WTC11 (cell line): ENCODE results near the gene EEFSEC. TPM values are rescaled to one million over a fixed set of nuclear protein-coding genes. Genes with fewer than 3 reads are reported as not detected.

Experiments used
- ATAC-seq: fragments of 200-7000 bp; cut with Tn5 transposase; 2 replicates; pipeline ENCODE4 v1.10.0; 2021; ENCODE audit warnings: mild to moderate bottlenecking, moderate library complexity
- CTCF ChIA-PET: fragments of 300-600 bp; sonication (Branson Sonifier 250); formaldehyde crosslinking; loops from one replicate; lab custom pipeline; 2021; ENCODE audit warnings: antibody characterized with exemption; lab: Charles Lee
- POLR2A ChIA-PET: fragments of 350-600 bp; sonication (Branson Sonifier 250); formaldehyde crosslinking; loops from one replicate; lab custom pipeline; 2021; ENCODE audit warnings: antibody characterized with exemption; lab: Charles Lee
- DNase-seq: peaks from one replicate; pipeline ENCODE4 v3.0.0; 2021; ENCODE audit warnings: low spot score
- H3K27ac Mint-ChIP-seq: 2 replicates; pipeline ENCODE4 v1.8.0; 2021; ENCODE audit warnings: mixed read lengths
- H3K27me3 Mint-ChIP-seq: 2 replicates; pipeline ENCODE4 v1.8.0; 2021; ENCODE audit warnings: low read depth, mild to moderate bottlenecking, moderate library complexity, mixed read lengths
- H3K36me3 Mint-ChIP-seq: 2 replicates; pipeline ENCODE4 v1.8.0; 2021; ENCODE audit warnings: mixed read lengths
- H3K4me1 Mint-ChIP-seq: 2 replicates; pipeline ENCODE4 v1.8.0; 2022; ENCODE audit warnings: mixed read lengths
- H3K4me3 Mint-ChIP-seq: 2 replicates; pipeline ENCODE4 v1.8.0; 2021; ENCODE audit warnings: mild to moderate bottlenecking, moderate library complexity, mixed read lengths
- H3K9me3 Mint-ChIP-seq: 2 replicates; pipeline ENCODE4 v1.8.0; 2021; ENCODE audit warnings: mixed read lengths
- AR ChIP-seq: fragments of 250-450 bp; sonication (Bioruptor Pico); IDR thresholded peaks from 2 replicates; pipeline ENCODE4 v1.9.0; 2021; ENCODE audit warnings: mild to moderate bottlenecking
- ATF1 ChIP-seq: sonication (generic); formaldehyde crosslinking; IDR thresholded peaks from 2 replicates; pipeline ENCODE4 v1.8.1; 2023; ENCODE audit warnings: mild to moderate bottlenecking, moderate library complexity, missing genetic modification reagents
- E2F1 ChIP-seq: sonication (generic); formaldehyde crosslinking; IDR thresholded peaks from 2 replicates; pipeline ENCODE4 v1.8.0; 2022; ENCODE audit warnings: mild to moderate bottlenecking, missing genetic modification reagents
- E2F5 ChIP-seq: sonication (generic); formaldehyde crosslinking; IDR thresholded peaks from 2 replicates; pipeline ENCODE4 v1.8.1; 2022; ENCODE audit warnings: mild to moderate bottlenecking, moderate library complexity, missing genetic modification reagents
- ELF4 ChIP-seq: sonication (generic); formaldehyde crosslinking; IDR thresholded peaks from 2 replicates; pipeline ENCODE4 v1.8.1; 2022; ENCODE audit warnings: low read depth, mild to moderate bottlenecking, moderate library complexity, missing genetic modification reagents
- EMX1 ChIP-seq: fragments of 250-450 bp; sonication (Bioruptor Pico); IDR thresholded peaks from 2 replicates; pipeline ENCODE4 v1.8.0; 2021; ENCODE audit warnings: mild to moderate bottlenecking
- FOXK1 ChIP-seq: sonication (generic); formaldehyde crosslinking; IDR thresholded peaks from 2 replicates; pipeline ENCODE4 v1.8.0; 2022; ENCODE audit warnings: mild to moderate bottlenecking, moderate library complexity, missing genetic modification reagents
- GTF2I ChIP-seq: fragments of 250-450 bp; sonication (Bioruptor Pico); conservative IDR thresholded peaks from 2 replicates; pipeline ENCODE4 v1.4.0; 2021; ENCODE audit warnings: mild to moderate bottlenecking
- HMGA2 ChIP-seq: fragments of 250-450 bp; sonication (Bioruptor Pico); IDR thresholded peaks from 2 replicates; pipeline ENCODE4 v1.4.0; 2021; ENCODE audit warnings: mild to moderate bottlenecking, moderate library complexity
- HMGXB4 ChIP-seq: sonication (generic); formaldehyde crosslinking; IDR thresholded peaks from 2 replicates; pipeline ENCODE4 v1.8.1; 2023; ENCODE audit warnings: mild to moderate bottlenecking, moderate library complexity, missing genetic modification reagents
- IRF1 ChIP-seq: sonication (generic); formaldehyde crosslinking; IDR thresholded peaks from 2 replicates; pipeline ENCODE4 v1.8.0; 2023; ENCODE audit warnings: missing genetic modification reagents
- IRF2 ChIP-seq: sonication (generic); formaldehyde crosslinking; IDR thresholded peaks from 2 replicates; pipeline ENCODE4 v1.8.0; 2022; ENCODE audit warnings: low read depth, missing genetic modification reagents, borderline replicate concordance
- NR3C1 ChIP-seq: sonication (generic); formaldehyde crosslinking; conservative IDR thresholded peaks from 2 replicates; pipeline ENCODE4 v1.8.1; 2023; ENCODE audit warnings: low read depth, mild to moderate bottlenecking, missing genetic modification reagents
- TCF7 ChIP-seq: sonication (generic); formaldehyde crosslinking; IDR thresholded peaks from 2 replicates; pipeline ENCODE4 v1.8.0; 2022; ENCODE audit warnings: mild to moderate bottlenecking, low read depth, missing genetic modification reagents, moderate library complexity
- USF2 ChIP-seq: sonication (generic); formaldehyde crosslinking; IDR thresholded peaks from 2 replicates; pipeline ENCODE4 v1.8.1; 2023; ENCODE audit warnings: mild to moderate bottlenecking, missing genetic modification reagents, moderate library complexity
- ZBTB21 ChIP-seq: sonication (generic); formaldehyde crosslinking; IDR thresholded peaks from 2 replicates; pipeline ENCODE4 v1.8.1; 2023; ENCODE audit warnings: mild to moderate bottlenecking, missing genetic modification reagents, borderline replicate concordance
- ZNF219 ChIP-seq: sonication (generic); formaldehyde crosslinking; IDR thresholded peaks from 2 replicates; pipeline ENCODE4 v1.8.0; 2023; ENCODE audit warnings: missing genetic modification reagents, mild to moderate bottlenecking, borderline replicate concordance
- ZNF232 ChIP-seq: sonication (generic); formaldehyde crosslinking; IDR thresholded peaks from 2 replicates; pipeline ENCODE4 v1.8.0; 2022; ENCODE audit warnings: mild to moderate bottlenecking, missing genetic modification reagents
- ZNF263 ChIP-seq: sonication (generic); formaldehyde crosslinking; IDR thresholded peaks from 2 replicates; pipeline ENCODE4 v1.8.1; 2022; ENCODE audit warnings: low read depth, mild to moderate bottlenecking, moderate library complexity, missing genetic modification reagents
- ZSCAN18 ChIP-seq: fragments of 250-450 bp; sonication (Bioruptor Pico); IDR thresholded peaks from 2 replicates; pipeline ENCODE4 v2.1.2; 2022; ENCODE audit warnings: mild to moderate bottlenecking, moderate library complexity
- total RNA-seq: library from RNA; stranded (reverse); gene quantifications from 3 replicates; pipeline ENCODE4 v1.2.3, GENCODE V29; 2021

The EEFSEC gene
- total RNA-seq, 1 experiment from 2014 or later: 13.7 TPM

GRCh38 chr3:128329491-128330213 lies 176.4 kb downstream of the EEFSEC start:
- TF ChIP-seq ATF1: no peak
- no peak for TF ChIP-seq TCF7 (CRISPR knock-in tag)
- no peak for TF ChIP-seq AR (CRISPR knock-in tag)
- no peak for TF ChIP-seq ZNF232
- TF ChIP-seq IRF2 (CRISPR knock-in tag): no peak
- no peak for TF ChIP-seq IRF1 (CRISPR knock-in tag)
- no peak for TF ChIP-seq NR3C1 (CRISPR knock-in tag)
- no peak for TF ChIP-seq HMGXB4
- no peak for TF ChIP-seq FOXK1 (CRISPR knock-in tag)
- no peak for TF ChIP-seq ZSCAN18 (CRISPR knock-in tag)
- no peak for TF ChIP-seq ZBTB21 (CRISPR knock-in tag)
- TF ChIP-seq E2F1 (CRISPR knock-in tag): no peak
- TF ChIP-seq HMGA2 (CRISPR knock-in tag): no peak
- TF ChIP-seq GTF2I (CRISPR knock-in tag): no peak
- no peak for TF ChIP-seq E2F5
- TF ChIP-seq EMX1 (CRISPR knock-in tag): no peak
- TF ChIP-seq ZNF219: no peak
- TF ChIP-seq USF2 (CRISPR knock-in tag): no peak
- TF ChIP-seq ELF4 (CRISPR knock-in tag): no peak
- TF ChIP-seq ZNF263 (CRISPR knock-in tag): no peak
- ChIA-PET CTCF (interaction anchor here (0.7 to 0.8 kb wide), 2 partner anchors 15 to 54 kb away, joined by 3 to 4 read pairs; no protein-coding TSS in a partner anchor), POLR2A (no interaction called here)
- Mint-ChIP-seq H3K4me1 (peaks cover 3% of the 10 kb centered on the region; the same call in 1 of the 2 replicates), H3K4me3 (no peak overlapping the region), H3K27ac (no peak overlapping the region), H3K9me3 (no peaks in the 10 kb centered on the region), H3K36me3 (no peaks in the 10 kb centered on the region), H3K27me3 (no peaks in the 10 kb centered on the region)
- DNase-seq: no peak
- ATAC-seq: no peak
